ENCODE data around the gene FOXA3. TPM values are rescaled to one million over a fixed set of nuclear protein-coding genes. Genes with fewer than 3 reads are reported as not detected.
A peak's percentile ranks its signal among the peaks of the same experiment; 100 is the strongest.

The FOXA3 gene
- total RNA-seq = not detected in 2 replicates

DNA sequence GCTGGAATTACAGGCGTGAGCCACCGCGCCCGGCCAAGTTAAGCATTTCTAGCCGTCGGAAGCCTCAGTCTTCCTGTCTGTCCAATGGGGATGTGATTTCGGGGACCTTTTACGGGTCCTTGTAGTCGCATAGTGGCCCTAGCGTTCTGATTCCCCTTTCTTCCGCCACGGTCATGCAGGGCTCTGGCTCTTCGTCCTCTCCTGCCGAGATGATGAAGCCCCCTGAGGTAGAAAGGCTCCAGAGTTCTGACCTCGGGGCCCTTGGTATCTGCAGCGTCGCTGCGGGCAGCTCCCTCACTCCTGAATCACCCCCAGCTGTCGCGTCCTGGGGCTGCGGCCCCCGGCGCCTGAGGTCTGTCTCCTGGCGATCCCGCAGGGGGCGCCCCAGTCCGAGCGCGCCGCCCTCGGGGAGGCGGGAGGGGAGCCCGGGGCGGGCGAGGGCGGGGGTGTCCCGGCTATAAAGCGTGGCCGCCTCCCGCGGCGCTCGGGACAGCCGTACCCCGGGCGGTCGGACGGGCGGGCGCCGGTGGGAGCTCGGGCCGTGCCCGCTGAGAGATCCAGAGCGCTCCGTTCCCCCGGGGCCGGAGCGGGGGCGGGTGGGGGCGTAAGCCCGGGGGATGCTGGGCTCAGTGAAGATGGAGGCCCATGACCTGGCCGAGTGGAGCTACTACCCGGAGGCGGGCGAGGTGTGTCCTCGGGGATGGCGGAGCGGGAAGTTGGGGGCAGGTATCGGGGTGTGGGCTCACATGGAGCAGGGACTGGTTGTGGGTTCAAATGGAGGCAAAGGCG is at the start of gene FOXA3:
TSS of gene FOXA3 (plus strand) at position 487 of the 789 bp plus-strand sequence. CDS start at position 618, 131 bp downstream.
- DNase-seq (ENCODE audit: low read depth) = peak; percentile 28
- TF ChIP-seq, protein P1, sequence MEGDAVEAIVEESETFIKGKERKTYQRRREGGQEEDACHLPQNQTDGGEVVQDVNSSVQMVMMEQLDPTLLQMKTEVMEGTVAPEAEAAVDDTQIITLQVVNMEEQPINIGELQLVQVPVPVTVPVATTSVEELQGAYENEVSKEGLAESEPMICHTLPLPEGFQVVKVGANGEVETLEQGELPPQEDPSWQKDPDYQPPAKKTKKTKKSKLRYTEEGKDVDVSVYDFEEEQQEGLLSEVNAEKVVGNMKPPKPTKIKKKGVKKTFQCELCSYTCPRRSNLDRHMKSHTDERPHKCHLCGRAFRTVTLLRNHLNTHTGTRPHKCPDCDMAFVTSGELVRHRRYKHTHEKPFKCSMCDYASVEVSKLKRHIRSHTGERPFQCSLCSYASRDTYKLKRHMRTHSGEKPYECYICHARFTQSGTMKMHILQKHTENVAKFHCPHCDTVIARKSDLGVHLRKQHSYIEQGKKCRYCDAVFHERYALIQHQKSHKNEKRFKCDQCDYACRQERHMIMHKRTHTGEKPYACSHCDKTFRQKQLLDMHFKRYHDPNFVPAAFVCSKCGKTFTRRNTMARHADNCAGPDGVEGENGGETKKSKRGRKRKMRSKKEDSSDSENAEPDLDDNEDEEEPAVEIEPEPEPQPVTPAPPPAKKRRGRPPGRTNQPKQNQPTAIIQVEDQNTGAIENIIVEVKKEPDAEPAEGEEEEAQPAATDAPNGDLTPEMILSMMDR (IDR thresholded peaks at IDR 0.05; ENCODE audit: insufficient read depth, low read depth, low read length) = peak; percentile 46
- peak within 1 kb of the TSS; percentile 98 for H3K4me3 ChIP-seq (ENCODE audit: low read depth, low read length)

DNA sequence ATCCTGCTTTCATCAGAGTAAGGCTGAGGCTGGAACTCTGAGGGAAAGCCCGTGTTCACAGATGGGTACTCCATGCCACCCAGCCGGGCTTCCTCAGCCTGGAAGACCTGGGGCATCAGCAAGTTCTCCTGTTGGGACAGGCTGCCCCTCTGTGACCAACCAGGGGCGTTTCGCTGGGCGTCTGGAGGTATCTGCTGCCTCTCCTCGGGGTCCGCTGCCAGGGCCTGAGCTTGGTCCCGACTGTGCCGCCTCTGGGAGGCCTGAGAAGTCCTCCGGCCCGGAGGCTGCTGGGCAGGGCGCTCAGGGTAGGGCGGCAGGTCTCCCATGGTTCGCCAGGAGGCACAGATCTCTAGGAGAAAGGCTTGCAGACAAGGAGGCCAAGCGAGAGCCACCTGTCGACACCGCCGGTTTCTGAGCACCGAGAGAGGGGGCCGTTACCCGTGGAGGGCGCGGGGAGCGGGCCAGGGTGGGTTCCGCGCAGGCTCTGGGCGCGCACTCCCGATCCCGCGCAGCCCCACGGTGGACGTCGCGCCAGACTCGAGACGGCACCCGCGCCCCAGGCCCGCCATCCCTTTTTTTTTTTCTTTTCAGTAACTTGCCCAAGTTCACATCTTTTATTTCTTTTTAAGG is 49.2 kb upstream of the FOXA3 start, which contains the start of gene RSPH6A:
TSS of gene RSPH6A (minus strand) at position 458 of the 630 bp plus-strand sequence. CDS start at position 326, 132 bp downstream.
- TF ChIP-seq, protein P1 (IDR thresholded peaks at IDR 0.05; ENCODE audit: insufficient read depth, low read depth, low read length) = no peak
- no peak for DNase-seq (ENCODE audit: low read depth)

DNA sequence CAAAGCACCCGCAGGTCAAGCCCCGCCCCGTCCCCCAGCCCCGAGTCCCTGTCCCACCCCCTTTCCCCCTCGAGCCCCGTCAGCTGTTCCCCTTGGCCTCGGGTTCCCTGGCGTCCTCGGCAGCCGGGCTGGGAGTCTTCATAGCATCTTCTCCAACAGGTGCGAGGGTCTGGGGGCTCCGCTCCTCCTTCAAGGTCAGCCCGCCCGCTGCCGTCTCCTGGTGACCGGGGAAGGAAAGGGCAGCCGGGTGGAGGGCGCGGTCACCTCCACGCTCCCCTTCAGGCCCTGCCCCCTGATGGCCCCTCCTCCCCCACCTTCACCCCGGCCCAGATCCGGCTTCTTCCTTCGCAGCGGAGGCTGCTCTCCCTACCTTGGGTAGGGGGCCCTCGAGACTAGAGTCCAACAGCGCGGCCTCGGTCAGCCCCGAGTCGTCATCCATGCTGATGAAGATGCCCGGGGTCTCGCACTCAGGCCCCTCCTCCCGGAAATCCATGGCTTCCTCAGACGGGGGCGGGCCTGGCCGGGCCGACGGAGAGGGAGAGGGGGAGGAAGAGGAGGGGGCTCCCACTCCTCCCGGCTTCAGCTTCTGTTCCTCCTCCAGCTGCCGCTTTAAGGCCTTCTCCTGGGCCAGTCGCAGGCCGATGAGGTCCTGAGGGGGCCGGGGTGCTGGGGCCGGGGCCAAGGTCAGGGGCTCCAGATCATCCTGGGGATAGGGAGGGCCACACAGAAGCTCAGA is 48.5 kb upstream of the FOXA3 start:
- H3K4me3 ChIP-seq (ENCODE audit: low read depth, low read length) = no peak overlapping the region
- TF ChIP-seq, protein P1 (IDR thresholded peaks at IDR 0.05; ENCODE audit: insufficient read depth, low read depth, low read length) = no peak
- no peak for DNase-seq (ENCODE audit: low read depth)

More for the DNA sequence above, 49.2 kb upstream of the FOXA3 start, which contains the start of gene RSPH6A:
- H3K4me3 ChIP-seq (ENCODE audit: low read depth, low read length) = no peak within 1 kb of the TSS

DNA sequence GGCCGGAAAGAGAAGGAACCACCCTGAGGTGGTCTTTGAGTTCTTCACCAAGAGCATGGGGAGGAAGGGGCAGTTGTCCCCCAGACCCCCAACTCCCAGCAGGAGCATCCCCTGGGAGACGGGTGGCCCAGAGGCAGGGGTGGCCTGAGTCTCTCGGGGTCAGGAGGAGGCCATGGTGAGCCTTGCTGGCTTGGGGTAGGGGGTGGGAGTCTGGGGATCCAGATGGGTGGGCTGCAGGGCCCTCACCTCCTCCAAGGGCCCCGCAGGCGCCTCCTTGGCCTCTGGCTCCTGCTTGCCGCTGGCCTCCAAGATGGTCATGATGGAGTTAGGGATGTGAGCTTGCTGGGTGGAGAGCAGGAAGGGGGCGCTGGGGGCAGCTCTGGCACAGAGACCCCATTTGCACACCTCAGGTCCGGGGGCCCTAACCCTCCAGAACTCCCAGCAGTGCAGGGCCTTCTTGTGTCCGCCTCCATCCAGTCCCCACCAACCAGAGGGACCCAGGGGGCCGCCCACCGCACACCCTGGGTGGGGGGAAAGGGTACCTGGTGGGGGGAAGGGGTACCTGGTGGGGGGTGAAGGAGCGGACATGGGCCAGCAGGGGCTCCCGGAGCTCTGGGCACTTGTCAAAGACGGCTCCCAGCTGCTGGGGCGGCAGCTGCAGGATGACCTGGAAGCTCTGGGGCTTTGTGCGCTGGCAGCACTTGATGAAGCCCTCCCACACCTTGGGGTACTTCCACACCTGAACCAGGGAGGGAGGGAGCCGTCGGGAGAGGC is 47.7 kb upstream of the FOXA3 start:
- TF ChIP-seq, protein P1 (IDR thresholded peaks at IDR 0.05; ENCODE audit: insufficient read depth, low read depth, low read length) = no peak
- DNase-seq (ENCODE audit: low read depth) = no peak
- H3K4me3 ChIP-seq (ENCODE audit: low read depth, low read length) = no peak overlapping the region

DNA sequence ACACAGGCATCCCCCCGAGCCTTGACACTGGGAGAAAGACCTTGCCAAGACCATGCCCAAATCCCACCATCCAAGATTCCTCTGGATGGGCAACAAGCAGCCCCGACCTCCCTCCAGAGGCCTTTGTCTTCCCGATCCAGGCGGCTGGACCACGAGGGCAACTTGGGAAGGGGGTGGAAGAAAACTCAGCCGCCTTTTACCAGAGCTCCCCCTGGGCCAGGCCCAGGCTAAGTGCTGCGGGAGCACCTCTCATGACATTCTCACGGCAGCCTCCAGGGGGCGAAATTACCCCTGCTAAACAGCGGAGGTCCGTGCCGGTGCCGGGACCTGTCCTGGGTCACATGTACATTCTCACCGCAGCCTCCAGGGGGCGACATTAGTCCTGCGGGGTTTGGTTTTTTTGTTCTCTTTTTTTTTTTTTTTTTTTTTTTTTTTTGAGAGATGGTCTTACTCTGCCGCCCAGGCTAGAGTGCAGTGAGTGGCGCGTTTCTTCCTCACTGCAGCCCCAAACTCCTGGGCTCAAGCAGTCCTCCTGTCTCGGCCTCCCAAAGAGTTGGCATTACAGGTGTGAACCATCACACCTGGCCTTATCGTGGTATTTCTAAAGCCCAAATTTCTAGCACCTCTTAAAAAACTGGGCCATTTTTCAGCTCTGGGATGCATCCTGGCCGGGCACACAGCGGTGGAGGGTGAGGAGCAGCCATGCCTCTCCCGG is 47.0 kb upstream of the FOXA3 start:
- no peak overlapping the region for H3K4me3 ChIP-seq (ENCODE audit: low read depth, low read length)
- TF ChIP-seq, protein P1 (IDR thresholded peaks at IDR 0.05; ENCODE audit: insufficient read depth, low read depth, low read length) = peak; percentile 99
- DNase-seq (ENCODE audit: low read depth) = peak; percentile 94
